G401 (cell line): ENCODE data around the gene KIAA1191. TPM values are rescaled to one million over a fixed set of nuclear protein-coding genes. Genes with fewer than 3 reads are reported as not detected.
"Not testable (repeated sequence)": the region's sequence is repeated elsewhere in the genome, so short reads cannot be mapped to it uniquely, and the experiment has no call there.

Experiments
- DNase-seq: peaks from one replicate; pipeline ENCODE4 v3.0.0-alpha.2; 2015; ENCODE audit warnings: low spot score
- in situ Hi-C: cut with HindIII; loops from 2 replicates; pipeline ENCODE4 v1.10.0; 2016; ENCODE audit warnings: low sequenced_read_pairs, mixed read lengths
- total RNA-seq: library from RNA; depleted of rRNA; stranded (reverse); fragments of >200 nt; shearing (Covaris generic); gene quantifications from 2 replicates; pipeline ENCODE4 v1.2.3, GENCODE V29; 2014; rRNA removed

Gene KIAA1191
- total RNA-seq: 112 and 117 TPM in 2 replicates

GRCh38 chr5:176361437-176362232, at the start of gene KIAA1191:
KIAA1191 (minus strand) TSS chr5:176361764; CDS start chr5:176359508, 2,256 bp downstream.
- in situ Hi-C loops: no loop called here
- peak; percentile 92 for DNase-seq

DNA sequence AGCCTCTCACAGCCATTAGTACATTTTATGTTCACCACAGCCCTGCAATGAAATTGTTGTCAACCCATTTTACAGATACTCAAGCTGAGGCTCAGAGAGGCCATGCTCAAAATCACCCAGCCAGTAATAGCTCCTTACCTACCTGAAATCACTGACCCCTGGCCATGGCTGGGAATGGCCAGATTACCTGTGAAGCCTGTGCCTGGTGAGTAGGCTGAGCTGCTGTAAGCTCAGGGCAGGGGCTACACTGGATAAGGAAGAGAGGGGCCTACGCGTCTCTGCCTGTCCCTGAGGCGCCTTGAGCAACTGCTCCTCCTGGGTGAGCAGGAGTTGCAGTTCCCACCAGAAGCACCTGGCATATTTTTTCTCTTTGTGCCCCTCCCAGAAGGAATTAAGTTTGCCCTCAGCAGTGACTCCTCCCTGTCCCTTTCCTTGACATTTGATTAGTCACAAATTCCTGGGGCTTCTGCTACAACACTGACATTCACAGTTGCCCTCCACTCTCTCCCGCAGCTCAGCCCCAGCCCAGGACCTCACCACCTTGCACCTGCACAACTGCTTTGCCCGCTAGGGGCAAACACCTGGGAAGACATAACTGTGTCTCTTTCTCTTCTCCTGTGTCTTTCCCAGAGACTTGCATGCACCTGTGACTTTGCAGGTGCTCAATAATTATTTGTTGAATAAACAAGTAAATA, 49.1 kb upstream of the KIAA1191 start:
- DNase-seq: no peak

DNA sequence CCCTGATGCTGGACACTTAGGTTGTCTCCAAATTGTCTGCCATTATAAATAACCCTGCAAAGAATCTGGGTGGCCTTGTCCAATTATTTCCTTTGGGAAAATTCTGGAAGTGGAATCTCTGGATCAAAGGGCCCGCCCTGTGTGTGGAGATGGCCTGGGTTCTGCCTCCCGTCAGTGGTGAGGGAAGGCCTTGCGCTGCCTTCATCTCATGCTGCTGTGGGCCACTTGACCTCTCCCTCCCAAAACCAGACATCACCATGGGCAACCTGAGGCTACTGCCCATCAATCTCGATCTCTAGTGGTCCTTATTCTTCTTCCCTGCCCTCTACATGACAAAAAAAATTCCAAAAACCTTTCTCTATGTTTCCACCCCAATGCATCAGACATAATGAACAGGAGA, 48.2 kb upstream of the KIAA1191 start:
- DNase-seq: no peak
- in situ Hi-C loops: no loop called here

More for the DNA sequence above, 49.1 kb upstream of the KIAA1191 start:
- in situ Hi-C loops: no loop called here

DNA sequence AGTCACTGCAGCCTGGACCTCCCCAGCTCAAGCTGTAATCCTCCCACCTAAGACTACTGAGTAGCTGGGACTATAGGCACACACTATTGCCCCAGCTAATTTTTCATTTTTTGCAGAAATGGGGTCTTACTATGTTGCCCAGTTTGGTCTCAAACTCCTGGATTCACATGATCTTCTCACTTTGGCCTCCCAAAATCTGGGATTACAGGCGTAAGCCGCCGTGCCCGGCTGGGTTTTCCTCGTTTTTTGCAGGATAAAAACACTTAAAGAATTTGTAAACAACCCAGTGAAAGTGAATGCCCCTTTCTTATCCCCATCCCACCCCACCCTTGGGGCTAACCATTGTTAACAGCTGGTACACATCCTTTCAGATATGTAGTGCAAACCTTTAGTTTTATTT, 47.0 kb upstream of the KIAA1191 start:
- no peak for DNase-seq
- in situ Hi-C loops: no loop called here

- in situ Hi-C loops: not testable (repeated sequence)
These were observed 46.6 kb upstream of the KIAA1191 start for GRCh38 chr5:176408252-176408573.

GRCh38 chr5:176407456-176408251, 46.1 kb upstream of the KIAA1191 start:
- in situ Hi-C loops: no loop called here
- DNase-seq: no peak

More at GRCh38 chr5:176408252-176408573, 46.6 kb upstream of the KIAA1191 start:
- not testable (repeated sequence) for DNase-seq

DNA sequence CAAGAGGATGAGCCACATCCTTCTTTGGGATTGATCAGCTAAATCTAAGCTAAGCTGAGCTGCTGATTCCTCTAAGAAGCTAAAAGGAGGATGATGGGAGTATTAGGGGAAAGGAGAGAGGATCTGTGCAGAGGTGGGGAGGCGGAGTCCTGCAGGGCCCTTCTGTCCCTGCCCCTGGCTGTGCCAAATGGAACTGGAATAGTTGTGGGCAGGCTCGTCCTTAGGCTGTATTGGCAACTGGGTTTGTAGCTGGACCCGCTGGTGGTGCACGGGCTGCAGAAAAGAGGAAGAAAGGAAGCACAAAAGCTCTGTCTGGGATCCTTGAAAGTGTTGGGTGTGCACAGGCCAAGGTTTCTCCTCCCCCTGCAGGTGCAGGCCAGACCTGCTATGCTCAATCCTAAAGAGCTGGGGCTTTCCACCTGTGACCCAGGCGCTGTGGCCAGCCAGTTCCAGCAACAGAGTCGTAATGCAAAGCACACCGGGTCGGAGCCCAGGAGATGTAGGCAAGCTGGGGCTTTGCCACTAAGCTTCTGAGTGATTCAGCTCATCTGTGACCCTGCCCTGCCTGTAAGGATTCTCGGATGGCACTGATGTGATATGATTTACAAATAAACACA, 45.0 kb upstream of the KIAA1191 start:
- in situ Hi-C loops: no loop called here
- DNase-seq: peak; percentile 30

DNA sequence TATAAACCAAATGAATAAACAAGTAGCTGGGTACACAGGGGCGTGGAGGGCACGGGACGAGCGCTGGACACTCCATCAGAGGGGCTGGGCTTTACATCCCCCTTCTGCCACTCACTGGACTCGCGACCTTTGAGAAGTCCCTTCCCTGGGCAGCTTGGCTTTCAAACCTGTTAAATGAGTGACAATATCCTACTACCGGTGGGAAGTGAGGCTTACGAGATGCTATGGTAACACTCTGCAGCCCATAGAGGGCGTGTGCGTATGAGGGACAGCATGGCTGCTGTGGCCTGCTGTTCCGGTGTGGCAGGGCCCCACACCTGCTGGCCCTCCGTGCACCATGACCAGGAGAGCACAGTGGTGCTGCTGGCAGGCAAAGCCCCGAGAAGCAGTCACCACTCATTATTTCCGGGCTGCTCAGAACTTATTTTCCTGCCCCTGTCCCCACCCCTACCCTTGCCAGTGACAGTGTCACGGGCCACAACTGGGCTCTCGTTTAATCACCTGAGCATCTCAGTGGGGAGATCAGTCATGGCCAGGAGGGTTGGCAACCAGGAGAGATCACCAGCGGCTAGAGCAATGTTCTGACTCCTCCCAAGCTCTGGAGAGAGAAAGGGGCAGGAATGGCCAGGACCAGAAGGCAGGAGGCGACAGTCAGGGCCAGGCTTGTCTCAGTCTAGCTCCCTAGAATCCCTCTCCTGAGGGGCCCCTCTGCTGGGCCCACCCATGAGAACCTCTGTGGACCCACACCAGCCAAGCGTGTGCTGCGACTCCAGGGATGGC, 44.3 kb upstream of the KIAA1191 start:
- in situ Hi-C loops: no loop called here
- no peak for DNase-seq

GRCh38 chr5:176401281-176402205, 40.0 kb upstream of the KIAA1191 start:
- no peak for DNase-seq
- in situ Hi-C loops: no loop called here

- no peak for DNase-seq
- in situ Hi-C loops: no loop called here
These were observed 39.0 kb upstream of the KIAA1191 start for GRCh38 chr5:176400382-176401156.

- in situ Hi-C loops: no loop called here
- DNase-seq: no peak
These were observed 36.3 kb upstream of the KIAA1191 start for GRCh38 chr5:176397736-176398420.

GRCh38 chr5:176396330-176396729, 34.8 kb upstream of the KIAA1191 start:
- no peak for DNase-seq
- in situ Hi-C loops: no loop called here

- no peak for DNase-seq
- in situ Hi-C loops: no loop called here
These were observed 33.5 kb upstream of the KIAA1191 start for GRCh38 chr5:176394881-176395675.

- no peak for DNase-seq
- in situ Hi-C loops: no loop called here
These were observed 32.5 kb upstream of the KIAA1191 start for GRCh38 chr5:176394096-176394495.

- DNase-seq: no peak
- in situ Hi-C loops: no loop called here
These were observed 31.0 kb upstream of the KIAA1191 start for GRCh38 chr5:176392526-176392925.

DNA sequence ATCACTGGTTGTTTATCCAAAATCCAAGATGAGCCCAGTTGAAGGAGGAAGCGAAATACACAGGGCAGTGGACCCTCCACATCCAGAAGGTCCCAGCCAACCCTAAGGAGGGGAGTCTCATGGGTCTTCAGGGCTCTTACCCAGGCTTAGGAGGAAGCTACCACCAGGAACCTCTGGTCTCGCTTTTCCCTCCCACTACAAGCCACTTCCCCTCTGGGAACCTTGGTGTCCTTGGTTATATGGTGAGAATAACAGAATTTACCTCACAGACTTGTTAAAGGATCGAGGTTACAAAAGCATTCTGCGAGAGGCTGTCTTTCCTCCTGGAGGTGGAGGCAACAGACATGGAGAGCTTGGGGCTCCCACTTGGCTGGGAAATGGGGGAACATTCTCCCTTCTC, 30.4 kb upstream of the KIAA1191 start:
- DNase-seq: no peak
- in situ Hi-C loops: no loop called here
